ENCODE results near the gene CASP10.

CASP10 gene

DNA sequence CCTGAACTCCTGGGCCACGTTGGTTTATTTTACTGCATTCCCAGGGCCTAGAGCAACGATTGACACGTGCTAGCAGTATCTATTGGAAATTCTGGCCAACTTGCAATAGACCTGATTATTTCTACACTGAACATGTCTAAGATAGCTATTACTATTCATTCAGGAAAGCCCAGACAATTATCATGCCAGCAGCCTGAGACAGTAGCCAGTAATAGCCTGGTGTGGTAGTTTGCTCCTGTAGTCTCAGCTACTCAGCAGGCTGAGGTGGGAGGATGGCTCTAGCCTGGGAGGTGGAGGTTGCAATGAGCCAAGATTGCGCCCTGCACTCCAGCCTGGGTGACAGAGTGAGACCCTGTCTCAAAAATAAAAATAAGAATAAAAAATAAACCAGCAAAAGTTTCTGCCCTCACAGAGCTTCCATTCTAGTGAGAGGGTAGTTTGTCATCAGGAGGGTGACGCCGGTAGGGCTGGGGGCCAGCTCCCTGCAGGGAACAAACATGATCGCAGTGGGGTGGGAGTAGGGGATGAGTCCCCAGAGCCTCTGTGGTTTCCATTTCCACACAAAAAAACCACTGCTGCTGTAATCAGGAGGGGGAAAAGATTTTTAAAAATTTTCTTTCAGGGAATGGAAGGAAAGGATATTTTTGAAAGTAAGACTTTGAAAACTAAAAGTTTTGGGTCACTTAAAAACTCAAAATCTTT, 81.7 kb downstream of the CASP10 start:
- no peaks in the 10 kb centered on the region for H3K9me3 Mint-ChIP-seq
- H3K27me3 Mint-ChIP-seq = no peaks in the 10 kb centered on the region
- peak overlapping the region; percentile 65 for H3K4me3 Mint-ChIP-seq
- peak overlapping the region; percentile 64 for H3K27ac Mint-ChIP-seq
- peaks cover 47% of the 10 kb centered on the region for H3K36me3 Mint-ChIP-seq (ENCODE audit: low read depth)
- H3K4me1 Mint-ChIP-seq (ENCODE audit: low read depth) = peaks cover 90% of the 10 kb centered on the region

DNA sequence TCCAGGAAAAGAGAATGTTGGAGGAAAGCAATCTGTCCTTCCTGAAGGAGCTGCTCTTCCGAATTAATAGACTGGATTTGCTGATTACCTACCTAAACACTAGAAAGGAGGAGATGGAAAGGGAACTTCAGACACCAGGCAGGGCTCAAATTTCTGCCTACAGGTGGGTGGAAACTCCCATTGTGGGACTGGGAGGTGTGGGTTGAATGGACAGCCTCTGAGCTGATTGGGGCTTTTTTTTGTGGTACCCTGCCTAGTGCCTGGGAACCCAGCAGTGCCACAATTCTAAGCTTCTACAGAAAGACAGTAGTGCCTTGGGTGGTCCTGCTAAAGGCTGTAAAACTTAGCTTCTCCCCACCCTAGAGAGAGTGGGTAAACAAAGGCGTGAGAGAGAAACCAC, 83.7 kb downstream of the CASP10 start:
- peak overlapping the region; percentile 58 for H3K27ac Mint-ChIP-seq
- peaks cover 47% of the 10 kb centered on the region for H3K36me3 Mint-ChIP-seq (ENCODE audit: low read depth)
- H3K27me3 Mint-ChIP-seq = no peaks in the 10 kb centered on the region
- no peaks in the 10 kb centered on the region for H3K9me3 Mint-ChIP-seq
- H3K4me1 Mint-ChIP-seq (ENCODE audit: low read depth) = peaks cover 86% of the 10 kb centered on the region
- no peak overlapping the region for H3K4me3 Mint-ChIP-seq

- Mint-ChIP-seq H3K36me3 (ENCODE audit: low read depth) (peaks cover 54% of the 10 kb centered on the region), H3K4me3 (no peak overlapping the region), H3K27me3 (no peaks in the 10 kb centered on the region), H3K4me1 (ENCODE audit: low read depth) (peaks cover 89% of the 10 kb centered on the region), H3K9me3 (no peaks in the 10 kb centered on the region), H3K27ac (peak overlapping the region; percentile 46)
Observed at GRCh38 chr2:201267278-201268030, 84.5 kb downstream of the CASP10 start.

- Mint-ChIP-seq H3K36me3 (ENCODE audit: low read depth) (peaks cover 70% of the 10 kb centered on the region), H3K27ac (no peak overlapping the region), H3K4me3 (no peak overlapping the region), H3K9me3 (no peaks in the 10 kb centered on the region), H3K4me1 (ENCODE audit: low read depth) (peaks cover 78% of the 10 kb centered on the region), H3K27me3 (no peaks in the 10 kb centered on the region)
Observed at GRCh38 chr2:201269764-201270163, 86.8 kb downstream of the CASP10 start.

- peaks cover 75% of the 10 kb centered on the region for H3K36me3 Mint-ChIP-seq (ENCODE audit: low read depth)
- no peak overlapping the region for H3K4me3 Mint-ChIP-seq
- H3K4me1 Mint-ChIP-seq (ENCODE audit: low read depth) = peaks cover 71% of the 10 kb centered on the region
- peak overlapping the region; percentile 6 for H3K27ac Mint-ChIP-seq
- H3K9me3 Mint-ChIP-seq = no peaks in the 10 kb centered on the region
- H3K27me3 Mint-ChIP-seq = no peaks in the 10 kb centered on the region
Observed at GRCh38 chr2:201270293-201271001, 87.5 kb downstream of the CASP10 start.

GRCh38 chr2:201271917-201272316, 89.0 kb downstream of the CASP10 start:
- Mint-ChIP-seq H3K4me1 (ENCODE audit: low read depth) (peaks cover 56% of the 10 kb centered on the region), H3K27ac (peak overlapping the region; percentile 63), H3K36me3 (ENCODE audit: low read depth) (peaks cover 62% of the 10 kb centered on the region), H3K9me3 (no peaks in the 10 kb centered on the region), H3K4me3 (no peak overlapping the region), H3K27me3 (no peaks in the 10 kb centered on the region)

DNA sequence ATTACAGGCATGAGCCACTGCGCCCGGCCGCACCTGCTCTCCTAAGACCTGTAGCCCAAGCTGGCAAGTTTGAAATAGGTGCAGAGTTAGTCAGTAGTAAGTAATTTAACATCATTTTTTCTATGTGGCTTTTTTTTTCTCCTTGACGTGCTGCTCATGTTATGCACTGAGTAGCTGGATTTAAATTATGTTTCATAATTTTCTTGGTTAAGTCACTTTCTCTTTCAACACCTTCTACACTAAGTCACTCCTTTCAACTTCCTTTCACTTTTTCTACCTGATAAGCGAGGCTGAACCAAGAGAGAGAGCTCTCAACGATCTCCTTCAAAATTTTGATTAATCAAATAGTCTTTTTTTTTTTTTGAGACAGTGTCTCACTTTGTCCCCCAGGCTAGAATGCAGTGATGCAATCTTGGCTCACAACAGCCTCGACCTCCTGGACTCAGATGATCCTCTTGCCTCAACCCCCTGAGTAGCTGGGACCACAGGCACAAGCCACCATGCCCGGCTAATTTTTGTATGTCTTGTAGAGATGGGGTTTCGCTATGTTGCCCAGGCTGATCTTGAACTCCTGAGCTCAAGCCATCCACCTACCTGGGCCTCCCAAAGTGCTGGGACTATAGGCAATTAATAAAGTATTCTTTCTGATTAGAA, 90.5 kb downstream of the CASP10 start:
- Mint-ChIP-seq H3K9me3 (no peaks in the 10 kb centered on the region), H3K36me3 (ENCODE audit: low read depth) (peaks cover 66% of the 10 kb centered on the region), H3K4me1 (ENCODE audit: low read depth) (peaks cover 51% of the 10 kb centered on the region), H3K4me3 (no peak overlapping the region), H3K27me3 (no peaks in the 10 kb centered on the region), H3K27ac (no peak overlapping the region)

DNA sequence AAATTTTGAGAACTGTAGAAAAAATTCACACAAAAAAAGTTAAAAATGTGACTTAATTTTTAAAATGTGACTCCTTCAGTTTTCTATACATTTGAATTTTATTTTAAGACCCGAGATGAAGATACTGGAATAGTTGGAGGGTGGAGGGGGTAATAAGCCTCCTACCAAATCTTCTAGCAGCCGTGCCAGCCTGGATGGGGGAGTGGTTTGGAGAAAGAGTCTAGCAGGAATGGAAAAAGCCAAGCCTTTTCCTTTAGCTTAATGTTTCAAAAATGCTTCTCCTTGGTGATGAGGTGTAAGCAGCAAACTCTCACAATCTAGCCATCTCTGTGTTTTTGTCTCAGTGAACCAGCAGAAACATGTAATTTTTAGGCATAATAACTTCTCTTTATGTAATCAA, 92.1 kb downstream of the CASP10 start:
- peaks cover 51% of the 10 kb centered on the region for H3K4me1 Mint-ChIP-seq (ENCODE audit: low read depth)

DNA sequence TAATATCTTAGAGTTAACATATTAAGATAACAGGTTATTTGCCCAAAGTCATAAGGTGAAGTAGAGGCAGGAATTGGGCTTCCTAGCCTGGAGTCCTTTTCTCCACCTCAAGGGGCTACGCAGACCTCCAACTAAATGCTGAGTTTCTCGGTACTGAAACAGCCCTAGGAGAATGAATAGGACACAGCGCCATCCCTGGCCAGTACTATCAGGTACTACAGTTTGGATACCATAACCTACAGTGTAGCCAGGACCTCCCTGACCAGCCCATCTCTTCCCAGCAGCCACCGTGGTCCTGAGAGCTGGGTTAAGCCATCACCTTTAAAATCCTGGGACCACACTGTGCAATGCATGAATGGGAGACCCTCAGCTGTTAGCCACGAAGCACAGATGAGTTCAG, 93.0 kb downstream of the CASP10 start:
- peaks cover 72% of the 10 kb centered on the region for H3K36me3 Mint-ChIP-seq (ENCODE audit: low read depth)
- no peak overlapping the region for H3K4me3 Mint-ChIP-seq
- H3K27me3 Mint-ChIP-seq = no peaks in the 10 kb centered on the region
- peaks cover 54% of the 10 kb centered on the region for H3K4me1 Mint-ChIP-seq (ENCODE audit: low read depth)
- no peaks in the 10 kb centered on the region for H3K9me3 Mint-ChIP-seq
- H3K27ac Mint-ChIP-seq = no peak overlapping the region

More for the DNA sequence above, 92.1 kb downstream of the CASP10 start:
- peak overlapping the region; percentile 45 for H3K27ac Mint-ChIP-seq
- H3K4me3 Mint-ChIP-seq = no peak overlapping the region
- H3K27me3 Mint-ChIP-seq = no peaks in the 10 kb centered on the region
- peaks cover 67% of the 10 kb centered on the region for H3K36me3 Mint-ChIP-seq (ENCODE audit: low read depth)
- H3K9me3 Mint-ChIP-seq = no peaks in the 10 kb centered on the region

DNA sequence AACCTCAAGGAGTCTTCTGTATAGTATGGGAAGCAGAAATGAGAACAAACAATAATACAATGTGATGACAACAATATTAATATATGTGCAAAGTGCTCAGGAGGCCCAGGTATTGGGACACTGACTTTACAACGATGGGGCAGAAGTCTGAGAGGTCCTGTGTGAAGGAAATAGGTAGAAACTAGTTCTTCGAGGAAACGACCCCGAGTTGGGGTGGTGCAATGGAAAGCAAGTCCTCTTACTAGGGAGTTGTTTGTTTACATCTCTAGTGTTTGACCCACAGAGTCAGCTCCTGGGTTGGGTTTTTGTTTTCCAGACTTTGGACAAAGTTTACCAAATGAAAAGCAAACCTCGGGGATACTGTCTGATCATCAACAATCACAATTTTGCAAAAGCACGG, 93.6 kb downstream of the CASP10 start:
- Mint-ChIP-seq H3K9me3 (no peaks in the 10 kb centered on the region), H3K36me3 (ENCODE audit: low read depth) (peaks cover 71% of the 10 kb centered on the region), H3K4me3 (no peak overlapping the region), H3K27me3 (no peaks in the 10 kb centered on the region), H3K27ac (no peak overlapping the region), H3K4me1 (ENCODE audit: low read depth) (peaks cover 54% of the 10 kb centered on the region)

All from stimulated activated naive CD8-positive, alpha-beta T cell treated with anti-CD3 and anti-CD28 coated beads, Interleukin-15, Interleukin-2, amounts not matched to agents 100 ng/mL and 50 ng/mL, for 24 hours (primary cell).